BE2C (cell line): ENCODE results near the gene ZNF346.

Source experiments
- DNase-seq: peaks from one replicate; pipeline ENCODE4 v3.0.0-alpha.2; 2020
- H3K27me3 ChIP-seq: fragments of 250-450 bp; sonication (Bioruptor Pico); 2 replicates; pipeline ENCODE4 v1.5.1; 2020; ENCODE audit warnings: mild to moderate bottlenecking
- H3K36me3 ChIP-seq: fragments of 250-450 bp; sonication (Bioruptor Pico); 2 replicates; pipeline ENCODE4 v1.5.1; 2020; ENCODE audit warnings: mild to moderate bottlenecking
- H3K4me1 ChIP-seq: fragments of 250-450 bp; sonication (Bioruptor Pico); 2 replicates; pipeline ENCODE4 v1.5.1; 2020
- H3K4me3 ChIP-seq: 2 replicates; pipeline ENCODE4 v1.5.1; 2011; ENCODE audit warnings: low read depth, low read length
- H3K9me3 ChIP-seq: fragments of 250-450 bp; sonication (Bioruptor Pico); 2 replicates; pipeline ENCODE4 v1.5.1; 2020
- CTCF ChIP-seq: IDR thresholded peaks from 2 replicates; pipeline ENCODE4 v1.5.1; 2012; ENCODE audit warnings: mild to moderate bottlenecking, low read depth, low read length

ZNF346 gene

GRCh38 chr5:177095088-177095669 lies 72.7 kb downstream of the ZNF346 start:
- H3K27me3 ChIP-seq: no peaks in the 10 kb centered on the region
- H3K4me3 ChIP-seq: no peak overlapping the region
- no peak for DNase-seq
- TF ChIP-seq CTCF: no peak
- H3K4me1 ChIP-seq: peaks cover 6% of the 10 kb centered on the region; the same call in 1 of the 2 replicates
- H3K9me3 ChIP-seq: no peaks in the 10 kb centered on the region
- H3K36me3 ChIP-seq: no peaks in the 10 kb centered on the region

GRCh38 chr5:177096162-177097015 lies 73.9 kb downstream of the ZNF346 start:
- H3K36me3 ChIP-seq: no peaks in the 10 kb centered on the region

GRCh38 chr5:177097016-177097985 lies 74.8 kb downstream of the ZNF346 start:
- no peaks in the 10 kb centered on the region for H3K9me3 ChIP-seq
- no peaks in the 10 kb centered on the region for H3K27me3 ChIP-seq
- peaks cover 6% of the 10 kb centered on the region; the same call in 1 of the 2 replicates for H3K4me1 ChIP-seq
- no peak overlapping the region for H3K4me3 ChIP-seq
- H3K36me3 ChIP-seq: no peaks in the 10 kb centered on the region
- no peak for TF ChIP-seq CTCF
- no peak for DNase-seq

More at GRCh38 chr5:177096162-177097015, 73.9 kb downstream of the ZNF346 start:
- peaks cover 6% of the 10 kb centered on the region; the same call in 1 of the 2 replicates for H3K4me1 ChIP-seq
- no peak for TF ChIP-seq CTCF
- DNase-seq: no peak
- no peaks in the 10 kb centered on the region for H3K9me3 ChIP-seq
- H3K4me3 ChIP-seq: no peak overlapping the region
- H3K27me3 ChIP-seq: no peaks in the 10 kb centered on the region

GRCh38 chr5:177098120-177098469 lies 75.6 kb downstream of the ZNF346 start:
- H3K9me3 ChIP-seq: no peaks in the 10 kb centered on the region
- no peak for DNase-seq
- no peak overlapping the region for H3K4me3 ChIP-seq
- TF ChIP-seq CTCF: no peak
- no peaks in the 10 kb centered on the region for H3K36me3 ChIP-seq
- H3K27me3 ChIP-seq: no peaks in the 10 kb centered on the region
- H3K4me1 ChIP-seq: peaks cover 6% of the 10 kb centered on the region; the same call in 1 of the 2 replicates

- Histone ChIP-seq H3K36me3 (no peaks in the 10 kb centered on the region), H3K27me3 (no peaks in the 10 kb centered on the region), H3K4me1 (peaks cover 6% of the 10 kb centered on the region; the same call in 1 of the 2 replicates), H3K4me3 (no peak overlapping the region), H3K9me3 (no peaks in the 10 kb centered on the region)
- no peak for DNase-seq
- no peak for TF ChIP-seq CTCF
Observed at GRCh38 chr5:177098470-177099141, 76.1 kb downstream of the ZNF346 start.
